Measurements from ENCODE around the gene ZNF662. TPM values are rescaled to one million over a fixed set of nuclear protein-coding genes. Genes with fewer than 3 reads are reported as not detected.
"Not testable (repeated sequence)": the region's sequence is repeated elsewhere in the genome, so short reads cannot be mapped to it uniquely, and the experiment has no call there.

Gene ZNF662
- total and polyA plus RNA-seq, 12 donors, result 1.8 to 17.6 (median 7.2) TPM

GRCh38 chr3:42876940-42877720 is 28.8 kb upstream of the ZNF662 start:
- H3K9me3 ChIP-seq (replicated peaks in 1 of 3), result no peaks in the 10 kb centered on the region
- WGBS, 4 donors, result 78 to 85% (median 83%) methylated on average over 5 to 7 of the region's 7 CpGs
- no peaks in the 10 kb centered on the region for H3K36me3 ChIP-seq (replicated peaks in 1 of 2)
- H3K27ac ChIP-seq, result no peak overlapping the region
- no peaks in the 10 kb centered on the region for H3K27me3 ChIP-seq
- intact Hi-C loops (cut with DNase I), result loop anchor here in 1 of 2 donors (10.0 kb wide), 1 partner anchor 92 kb away; no protein-coding TSS in a partner anchor
- no peak for TF ChIP-seq POLR2A (IDR thresholded peaks at IDR 0.05)
- TF ChIP-seq, protein P1, sequence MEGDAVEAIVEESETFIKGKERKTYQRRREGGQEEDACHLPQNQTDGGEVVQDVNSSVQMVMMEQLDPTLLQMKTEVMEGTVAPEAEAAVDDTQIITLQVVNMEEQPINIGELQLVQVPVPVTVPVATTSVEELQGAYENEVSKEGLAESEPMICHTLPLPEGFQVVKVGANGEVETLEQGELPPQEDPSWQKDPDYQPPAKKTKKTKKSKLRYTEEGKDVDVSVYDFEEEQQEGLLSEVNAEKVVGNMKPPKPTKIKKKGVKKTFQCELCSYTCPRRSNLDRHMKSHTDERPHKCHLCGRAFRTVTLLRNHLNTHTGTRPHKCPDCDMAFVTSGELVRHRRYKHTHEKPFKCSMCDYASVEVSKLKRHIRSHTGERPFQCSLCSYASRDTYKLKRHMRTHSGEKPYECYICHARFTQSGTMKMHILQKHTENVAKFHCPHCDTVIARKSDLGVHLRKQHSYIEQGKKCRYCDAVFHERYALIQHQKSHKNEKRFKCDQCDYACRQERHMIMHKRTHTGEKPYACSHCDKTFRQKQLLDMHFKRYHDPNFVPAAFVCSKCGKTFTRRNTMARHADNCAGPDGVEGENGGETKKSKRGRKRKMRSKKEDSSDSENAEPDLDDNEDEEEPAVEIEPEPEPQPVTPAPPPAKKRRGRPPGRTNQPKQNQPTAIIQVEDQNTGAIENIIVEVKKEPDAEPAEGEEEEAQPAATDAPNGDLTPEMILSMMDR (IDR thresholded peaks at IDR 0.05), result no peak
- H3K4me1 ChIP-seq (replicated peaks in 1 of 2), result peaks cover 0 to 9% of the 10 kb centered on the region in 2 donors
- DNase-seq, result no peak
- no peak overlapping the region for H3K4me3 ChIP-seq

GRCh38 chr3:42877881-42878280 is 28.1 kb upstream of the ZNF662 start:
- Histone ChIP-seq H3K9me3 (replicated peaks in 1 of 3) (no peaks in the 10 kb centered on the region), H3K27me3 (no peaks in the 10 kb centered on the region), H3K4me1 (replicated peaks in 1 of 2) (peaks cover 0 to 8% of the 10 kb centered on the region in 2 donors), H3K4me3 (no peak overlapping the region), H3K36me3 (replicated peaks in 1 of 2) (no peaks in the 10 kb centered on the region), H3K27ac (no peak overlapping the region)
- WGBS, 4 donors, result 85 to 90% (median 88%) methylated on average over 2 of the region's 2 CpGs
- intact Hi-C loops (cut with DNase I), result loop anchor here in 1 of 2 donors (2.0 to 10.0 kb wide), 2 partner anchors 45 to 93 kb away; no protein-coding TSS in a partner anchor
- no peak for DNase-seq
- TF ChIP-seq, protein P1 (IDR thresholded peaks at IDR 0.05), result no peak
- no peak for TF ChIP-seq POLR2A (IDR thresholded peaks at IDR 0.05)

GRCh38 chr3:42880183-42880582 is 25.8 kb upstream of the ZNF662 start:
- no peaks in the 10 kb centered on the region for H3K9me3 ChIP-seq (replicated peaks in 1 of 3)
- WGBS, 4 donors, result 87 to 93% (median 89%) methylated on average over 8 to 9 of the region's 9 CpGs
- peak overlapping the region in 2 of 5 donors; percentile 9 to 47 for H3K27ac ChIP-seq
- peak overlapping the region in 1 of 4 donors; percentile 60 for H3K4me3 ChIP-seq
- intact Hi-C loops (cut with DNase I), result loop anchor here in 1 of 2 donors (2.0 to 5.0 kb wide), 2 partner anchors 43 to 99 kb away; no protein-coding TSS in a partner anchor
- H3K27me3 ChIP-seq, result no peaks in the 10 kb centered on the region
- no peak for DNase-seq
- H3K36me3 ChIP-seq (replicated peaks in 1 of 2), result no peaks in the 10 kb centered on the region
- no peak for TF ChIP-seq POLR2A (IDR thresholded peaks at IDR 0.05)
- TF ChIP-seq, protein P1 (IDR thresholded peaks at IDR 0.05), result no peak
- peaks cover 0 to 8% of the 10 kb centered on the region in 2 donors for H3K4me1 ChIP-seq (replicated peaks in 1 of 2)

- Histone ChIP-seq H3K9me3 (replicated peaks in 1 of 3) (no peaks in the 10 kb centered on the region), H3K4me1 (replicated peaks in 1 of 2) (peaks cover 0 to 8% of the 10 kb centered on the region in 2 donors), H3K36me3 (replicated peaks in 1 of 2) (no peaks in the 10 kb centered on the region), H3K27me3 (no peaks in the 10 kb centered on the region), H3K4me3 (peak overlapping the region in 3 of 4 donors; percentile 25 to 60 (median 40)), H3K27ac (peak overlapping the region in 3 of 5 donors; percentile 9 to 47 (median 45))
- no peak for TF ChIP-seq POLR2A (IDR thresholded peaks at IDR 0.05)
- TF ChIP-seq, protein P1 (IDR thresholded peaks at IDR 0.05), result peak; percentile 74 to 96 (median 93)
- intact Hi-C loops (cut with DNase I), result loop anchor here in 1 of 2 donors (2.0 to 5.0 kb wide), 2 partner anchors 44 to 100 kb away; no protein-coding TSS in a partner anchor
- peak; percentile 79 to 92 (median 86) for DNase-seq
- WGBS, 4 donors, result 1 to 9% (median 4%) methylated on average over 16 to 61 of the region's 61 CpGs
These were observed 25.1 kb upstream of the ZNF662 start for GRCh38 chr3:42880601-42881451.

DNA sequence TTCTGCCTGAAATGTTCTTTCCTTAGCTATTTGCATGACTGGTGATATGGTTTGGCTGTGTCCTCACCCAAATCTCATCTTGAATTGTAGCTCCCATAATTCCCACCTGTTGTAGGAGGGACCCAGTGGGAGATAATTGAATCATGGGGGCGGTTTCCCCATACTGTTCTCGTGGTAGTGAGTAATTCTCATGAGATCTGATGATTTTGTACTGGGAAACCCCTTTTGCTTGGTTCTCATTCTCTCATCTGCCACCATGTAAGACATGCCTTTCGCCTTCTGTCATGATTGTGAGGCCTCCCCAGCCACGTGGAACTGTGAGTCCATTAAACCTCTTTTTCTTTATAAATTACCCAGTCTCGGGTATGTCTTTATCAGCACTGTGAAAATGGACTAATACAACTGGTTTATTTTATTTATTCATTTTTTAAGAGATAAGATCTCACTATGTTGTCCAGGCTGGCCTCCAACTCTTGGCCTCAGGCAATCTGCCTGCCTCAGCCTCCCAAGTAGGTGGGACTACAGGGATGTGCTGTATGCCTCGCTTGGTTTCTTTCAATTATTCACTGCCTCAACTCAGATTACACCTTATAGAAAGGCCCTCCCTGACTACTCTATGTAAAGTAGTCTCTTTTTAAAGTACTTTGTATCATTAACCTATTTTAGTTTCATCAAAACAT is 22.6 kb upstream of the ZNF662 start:
- intact Hi-C loops (cut with DNase I), result loop anchor here in 1 of 2 donors (5.0 kb wide), 1 partner anchor 46 kb away; no protein-coding TSS in a partner anchor
- H3K9me3 ChIP-seq (replicated peaks in 1 of 3); DNase-seq; H3K36me3 ChIP-seq (replicated peaks in 1 of 2); H3K27me3 ChIP-seq; H3K27ac ChIP-seq; H3K4me1 ChIP-seq (replicated peaks in 1 of 2); H3K4me3 ChIP-seq: not testable (repeated sequence)
- WGBS, 4 donors, result 69 to 80% (median 71%) methylated on average over 6 of the region's 6 CpGs
